Activated naive CD4-positive, alpha-beta T cell treated with anti-CD3 and anti-CD28 coated beads, Interleukin-2, amount 50 U/mL, for 24 hours (primary cell): ENCODE data around the gene LNX1.
"Not testable (repeated sequence)": the region's sequence is repeated elsewhere in the genome, so short reads cannot be mapped to it uniquely, and the experiment has no call there.

Source experiments
- H3K27ac Mint-ChIP-seq: one replicate; pipeline ENCODE4 v1.8.0; 2021; ENCODE audit warnings: mild to moderate bottlenecking, mixed read lengths
- H3K27me3 Mint-ChIP-seq: one replicate; pipeline ENCODE4 v1.8.0; 2021; ENCODE audit warnings: mixed read lengths
- H3K36me3 Mint-ChIP-seq: one replicate; pipeline ENCODE4 v1.8.0; 2021; ENCODE audit warnings: mixed read lengths
- H3K4me1 Mint-ChIP-seq: one replicate; pipeline ENCODE4 v1.8.0; 2021; ENCODE audit warnings: mixed read lengths
- H3K4me3 Mint-ChIP-seq: one replicate; pipeline ENCODE4 v1.8.0; 2021; ENCODE audit warnings: mild to moderate bottlenecking, mixed read lengths
- H3K9me3 Mint-ChIP-seq: one replicate; pipeline ENCODE4 v1.8.0; 2021; ENCODE audit warnings: mixed read lengths

The LNX1 gene

GRCh38 chr4:53459548-53459947, 131.7 kb downstream of the LNX1 start:
- H3K27ac Mint-ChIP-seq, result no peak overlapping the region
- H3K4me1 Mint-ChIP-seq, result no peaks in the 10 kb centered on the region
- no peaks in the 10 kb centered on the region for H3K27me3 Mint-ChIP-seq
- peaks cover 25% of the 10 kb centered on the region for H3K36me3 Mint-ChIP-seq
- H3K9me3 Mint-ChIP-seq, result no peaks in the 10 kb centered on the region
- no peak overlapping the region for H3K4me3 Mint-ChIP-seq

- no peaks in the 10 kb centered on the region for H3K9me3 Mint-ChIP-seq
- no peak overlapping the region for H3K27ac Mint-ChIP-seq
- H3K4me1 Mint-ChIP-seq, result no peaks in the 10 kb centered on the region
- H3K36me3 Mint-ChIP-seq, result peaks cover 22% of the 10 kb centered on the region
- no peaks in the 10 kb centered on the region for H3K27me3 Mint-ChIP-seq
- no peak overlapping the region for H3K4me3 Mint-ChIP-seq
Observed at GRCh38 chr4:53456178-53456577, 135.1 kb downstream of the LNX1 start.

GRCh38 chr4:53455766-53456165, 135.5 kb downstream of the LNX1 start:
- Mint-ChIP-seq H3K36me3 (peaks cover 21% of the 10 kb centered on the region), H3K27ac (no peak overlapping the region), H3K27me3 (no peaks in the 10 kb centered on the region), H3K4me1 (peaks cover 2% of the 10 kb centered on the region), H3K4me3 (no peak overlapping the region), H3K9me3 (no peaks in the 10 kb centered on the region)

- peaks cover 13% of the 10 kb centered on the region for H3K4me1 Mint-ChIP-seq
- no peaks in the 10 kb centered on the region for H3K27me3 Mint-ChIP-seq
- no peak overlapping the region for H3K4me3 Mint-ChIP-seq
- no peaks in the 10 kb centered on the region for H3K9me3 Mint-ChIP-seq
- peaks cover 12% of the 10 kb centered on the region for H3K36me3 Mint-ChIP-seq
- no peak overlapping the region for H3K27ac Mint-ChIP-seq
Observed at GRCh38 chr4:53453385-53453784, 137.9 kb downstream of the LNX1 start.

GRCh38 chr4:53450773-53451172, 140.5 kb downstream of the LNX1 start:
- Mint-ChIP-seq H3K9me3 (no peaks in the 10 kb centered on the region), H3K27ac (peak overlapping the region; percentile 6), H3K36me3 (peaks cover 16% of the 10 kb centered on the region)

GRCh38 chr4:53444954-53445353, 146.3 kb downstream of the LNX1 start:
- H3K36me3 Mint-ChIP-seq, result peaks cover 36% of the 10 kb centered on the region
- H3K4me3 Mint-ChIP-seq, result no peak overlapping the region
- H3K9me3 Mint-ChIP-seq, result no peaks in the 10 kb centered on the region
- peak overlapping the region; percentile 47 for H3K27ac Mint-ChIP-seq
- peaks cover 40% of the 10 kb centered on the region for H3K4me1 Mint-ChIP-seq
- no peaks in the 10 kb centered on the region for H3K27me3 Mint-ChIP-seq

More at GRCh38 chr4:53450773-53451172, 140.5 kb downstream of the LNX1 start:
- Mint-ChIP-seq H3K4me1 (peaks cover 25% of the 10 kb centered on the region), H3K4me3 (no peak overlapping the region), H3K27me3 (no peaks in the 10 kb centered on the region)

- H3K27ac Mint-ChIP-seq, result peak overlapping the region; percentile 24
- H3K27me3 Mint-ChIP-seq, result no peaks in the 10 kb centered on the region
- H3K4me1 Mint-ChIP-seq, result peaks cover 44% of the 10 kb centered on the region
- peaks cover 40% of the 10 kb centered on the region for H3K36me3 Mint-ChIP-seq
- H3K4me3 Mint-ChIP-seq, result no peak overlapping the region
- no peaks in the 10 kb centered on the region for H3K9me3 Mint-ChIP-seq
Observed at GRCh38 chr4:53441564-53441963, 149.7 kb downstream of the LNX1 start.

GRCh38 chr4:53436251-53436650, 155.0 kb downstream of the LNX1 start:
- H3K36me3 Mint-ChIP-seq, result peaks cover 22% of the 10 kb centered on the region
- peaks cover 34% of the 10 kb centered on the region for H3K4me1 Mint-ChIP-seq
- H3K27ac Mint-ChIP-seq, result no peak overlapping the region
- H3K27me3 Mint-ChIP-seq, result no peaks in the 10 kb centered on the region
- H3K9me3 Mint-ChIP-seq, result no peaks in the 10 kb centered on the region
- H3K4me3 Mint-ChIP-seq, result no peak overlapping the region

GRCh38 chr4:53432528-53433424, 158.5 kb downstream of the LNX1 start:
- H3K27me3 Mint-ChIP-seq, result no peaks in the 10 kb centered on the region
- H3K4me1 Mint-ChIP-seq, result peaks cover 24% of the 10 kb centered on the region
- H3K36me3 Mint-ChIP-seq, result peaks cover 29% of the 10 kb centered on the region
- no peak overlapping the region for H3K4me3 Mint-ChIP-seq
- no peaks in the 10 kb centered on the region for H3K9me3 Mint-ChIP-seq
- no peak overlapping the region for H3K27ac Mint-ChIP-seq

- Mint-ChIP-seq H3K27ac (no peak overlapping the region), H3K27me3 (no peaks in the 10 kb centered on the region), H3K9me3 (no peaks in the 10 kb centered on the region), H3K4me3 (no peak overlapping the region), H3K4me1 (peaks cover 20% of the 10 kb centered on the region), H3K36me3 (peaks cover 25% of the 10 kb centered on the region)
Observed at GRCh38 chr4:53431052-53431451, 160.2 kb downstream of the LNX1 start.

- Mint-ChIP-seq H3K4me3 (no peak overlapping the region), H3K4me1 (peaks cover 33% of the 10 kb centered on the region), H3K9me3 (no peaks in the 10 kb centered on the region), H3K36me3 (peaks cover 19% of the 10 kb centered on the region), H3K27ac (no peak overlapping the region), H3K27me3 (no peaks in the 10 kb centered on the region)
Observed at GRCh38 chr4:53427366-53427765, 163.9 kb downstream of the LNX1 start.

GRCh38 chr4:53424280-53424679, 167.0 kb downstream of the LNX1 start:
- peaks cover 13% of the 10 kb centered on the region for H3K36me3 Mint-ChIP-seq
- peaks cover 21% of the 10 kb centered on the region for H3K4me1 Mint-ChIP-seq
- no peak overlapping the region for H3K4me3 Mint-ChIP-seq
- H3K9me3 Mint-ChIP-seq, result no peaks in the 10 kb centered on the region
- H3K27ac Mint-ChIP-seq, result no peak overlapping the region
- no peaks in the 10 kb centered on the region for H3K27me3 Mint-ChIP-seq

GRCh38 chr4:53422367-53422766, 168.9 kb downstream of the LNX1 start:
- Mint-ChIP-seq H3K9me3 (no peaks in the 10 kb centered on the region), H3K4me3 (no peak overlapping the region), H3K27me3 (no peaks in the 10 kb centered on the region), H3K36me3 (peaks cover 10% of the 10 kb centered on the region), H3K4me1 (peaks cover 26% of the 10 kb centered on the region), H3K27ac (no peak overlapping the region)

GRCh38 chr4:53421791-53422190, 169.5 kb downstream of the LNX1 start:
- H3K36me3 Mint-ChIP-seq, result peaks cover 10% of the 10 kb centered on the region
- H3K27me3 Mint-ChIP-seq, result no peaks in the 10 kb centered on the region
- H3K4me3 Mint-ChIP-seq, result no peak overlapping the region
- no peak overlapping the region for H3K27ac Mint-ChIP-seq
- H3K9me3 Mint-ChIP-seq, result no peaks in the 10 kb centered on the region
- peaks cover 26% of the 10 kb centered on the region for H3K4me1 Mint-ChIP-seq

GRCh38 chr4:53419208-53419607, 172.1 kb downstream of the LNX1 start:
- Mint-ChIP-seq H3K27me3 (no peaks in the 10 kb centered on the region), H3K4me1 (peaks cover 29% of the 10 kb centered on the region), H3K27ac (no peak overlapping the region), H3K4me3 (no peak overlapping the region), H3K9me3 (no peaks in the 10 kb centered on the region), H3K36me3 (peaks cover 12% of the 10 kb centered on the region)

GRCh38 chr4:53409479-53409878, 181.8 kb downstream of the LNX1 start:
- Mint-ChIP-seq H3K4me1 (peaks cover 69% of the 10 kb centered on the region), H3K36me3 (peaks cover 29% of the 10 kb centered on the region)
- not testable (repeated sequence) for H3K27me3 Mint-ChIP-seq, H3K4me3 Mint-ChIP-seq, H3K9me3 Mint-ChIP-seq, H3K27ac Mint-ChIP-seq
